ENCODE results near the gene ITGAL. TPM values are rescaled to one million over a fixed set of nuclear protein-coding genes. Genes with fewer than 3 reads are reported as not detected.

ITGAL gene
- total and polyA plus RNA-seq, 2 of the 13 experiments (the other 11 are each of a cell fraction or from before 2014, with no cell fraction given), result 0.86 to 1.2 TPM

DNA sequence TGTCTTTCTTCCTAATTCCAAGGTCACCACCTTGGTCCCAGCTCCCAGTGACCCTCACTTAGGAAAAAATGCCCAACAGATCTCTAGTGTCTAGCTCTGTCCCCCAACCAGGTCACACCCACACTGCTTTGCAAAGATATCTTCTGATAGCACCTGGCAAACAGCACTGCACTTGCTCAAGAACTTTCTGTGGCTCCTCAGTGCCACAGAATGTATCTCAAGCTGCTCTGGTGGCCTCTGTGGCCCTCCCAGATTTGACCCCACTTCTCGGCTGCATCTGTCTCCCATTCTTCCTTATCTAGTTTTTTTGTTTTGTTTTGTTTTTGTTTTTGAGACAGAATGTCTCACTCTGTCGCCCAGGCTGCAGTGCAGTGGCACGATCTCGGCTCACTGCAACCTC, 94.0 kb downstream of the ITGAL start (continued):
- TF ChIP-seq, protein P1, sequence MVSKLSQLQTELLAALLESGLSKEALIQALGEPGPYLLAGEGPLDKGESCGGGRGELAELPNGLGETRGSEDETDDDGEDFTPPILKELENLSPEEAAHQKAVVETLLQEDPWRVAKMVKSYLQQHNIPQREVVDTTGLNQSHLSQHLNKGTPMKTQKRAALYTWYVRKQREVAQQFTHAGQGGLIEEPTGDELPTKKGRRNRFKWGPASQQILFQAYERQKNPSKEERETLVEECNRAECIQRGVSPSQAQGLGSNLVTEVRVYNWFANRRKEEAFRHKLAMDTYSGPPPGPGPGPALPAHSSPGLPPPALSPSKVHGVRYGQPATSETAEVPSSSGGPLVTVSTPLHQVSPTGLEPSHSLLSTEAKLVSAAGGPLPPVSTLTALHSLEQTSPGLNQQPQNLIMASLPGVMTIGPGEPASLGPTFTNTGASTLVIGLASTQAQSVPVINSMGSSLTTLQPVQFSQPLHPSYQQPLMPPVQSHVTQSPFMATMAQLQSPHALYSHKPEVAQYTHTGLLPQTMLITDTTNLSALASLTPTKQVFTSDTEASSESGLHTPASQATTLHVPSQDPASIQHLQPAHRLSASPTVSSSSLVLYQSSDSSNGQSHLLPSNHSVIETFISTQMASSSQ (IDR thresholded peaks at IDR 0.05; ENCODE audit: low read depth), result no peak
- TF ChIP-seq, protein P1 (CRISPR knock-in tag; IDR thresholded peaks at IDR 0.05; ENCODE audit: borderline replicate concordance), result no peak
- no peak for TF ChIP-seq FOXC1 (CRISPR knock-in tag; IDR thresholded peaks at IDR 0.05; ENCODE audit: borderline replicate concordance)

DNA sequence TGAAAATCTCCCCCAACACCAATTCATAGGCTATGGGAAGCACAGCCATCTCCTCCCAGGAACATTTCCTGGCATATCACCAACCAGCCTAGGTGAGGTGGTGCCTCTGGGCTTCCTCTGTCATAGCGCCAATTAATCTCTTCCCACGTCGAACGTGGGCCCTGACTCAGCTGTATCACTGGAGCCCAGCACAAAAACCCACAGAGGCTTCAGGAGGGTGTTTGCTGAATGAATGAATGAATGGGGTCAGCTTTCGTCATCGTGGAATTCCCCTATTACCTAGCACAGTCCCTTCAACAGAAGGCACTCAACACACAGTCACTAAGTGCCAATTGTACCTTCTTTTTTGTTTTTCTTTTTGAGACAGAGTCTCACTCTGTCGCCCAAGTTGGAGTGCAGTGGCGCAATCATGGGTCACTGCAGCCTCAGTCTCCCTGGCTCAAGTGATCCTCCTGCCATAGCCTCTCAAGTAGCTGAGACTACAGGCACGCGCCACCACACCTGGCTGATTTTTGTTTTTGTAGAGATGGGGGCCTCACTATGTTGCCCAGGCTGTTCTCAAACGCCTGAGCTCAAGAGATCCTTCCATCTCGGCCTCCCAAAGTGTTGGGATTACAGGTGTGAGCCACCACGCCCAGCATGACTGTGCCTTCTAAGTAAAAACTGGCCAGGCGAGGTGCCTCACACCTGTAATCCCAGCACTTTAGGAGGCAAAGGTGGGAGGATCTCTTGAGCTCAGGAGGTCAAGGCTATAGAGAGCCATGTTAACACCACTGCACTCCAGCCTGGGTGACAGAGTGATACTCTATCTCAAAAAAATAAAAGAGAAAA, 94.8 kb downstream of the ITGAL start:
- Histone ChIP-seq H3K4me1 (ENCODE audit: insufficient read depth, low read length) (peaks cover 49% of the 10 kb centered on the region), H2AFZ (ENCODE audit: low read length) (no peak overlapping the region), H3K4me2 (ENCODE audit: low read depth, low read length) (peak overlapping the region; percentile 37; the same call in 1 of the 2 replicates), H3K27me3 (ENCODE audit: control insufficient read depth in 1 of 2, insufficient read depth in 2 of 2, low read length in 2 of 2) (no peaks in the 10 kb centered on the region), H4K20me1 (ENCODE audit: insufficient read depth, low read length) (no peaks in the 10 kb centered on the region), H3K27ac (ENCODE audit: extremely low read length, insufficient read depth, low read length) (no peak overlapping the region), H3K4me3 (replicated peaks in 1 of 3; ENCODE audit: insufficient read depth in 1 of 3, low read depth in 2 of 3, low read length in 3 of 3) (no peak overlapping the region), H3K79me2 (ENCODE audit: insufficient read depth, low read length) (peaks cover 2% of the 10 kb centered on the region), H3K36me3 (replicated peaks in 1 of 2; ENCODE audit: control insufficient read depth in 1 of 2, insufficient read depth in 2 of 2, low read length in 2 of 2) (no peaks in the 10 kb centered on the region), H3K9ac (ENCODE audit: insufficient read depth, low read depth, low read length) (no peak overlapping the region), H3K9me3 (ENCODE audit: low read length) (no peaks in the 10 kb centered on the region)
- WGBS (ENCODE audit: low lambda C conversion rate), result 41% methylated on average over 14 of the region's 14 CpGs
- DNase-seq (ENCODE audit: low spot score) (no peak), FAIRE-seq (peak; percentile 26), ATAC-seq (no peak)
- intact Hi-C loops (cut with micrococcal nuclease; ENCODE audit: unreplicated experiment), result loop anchor here (1.0 kb wide), 1 partner anchor 28 kb away; no protein-coding TSS in a partner anchor
- POLR2A ChIA-PET, result interaction anchor here (1.0 to 3.9 kb wide), 7 partner anchors 10 to 122 kb away, joined by 3 to 36 read pairs (median 5); partner anchors contain the start of genes SEPHS2, ZNF689, ZNF747 and ZNF764
- no TSS peak for BruUV-seq (replicated peaks)
- CTCF ChIA-PET (ENCODE audit: low intra/inter-chr PET ratio, low total read pairs), result no interaction called here
- in situ Hi-C loops (cut with HindIII; ENCODE audit: extremely low pct_ligation_motif_present, low pct_unique_long_range_greater_than_20kb), result no loop called here
- peak; percentile 88; the same call in 1 of the 2 replicates for TF ChIP-seq ZNF460 (CRISPR knock-in tag; IDR thresholded peaks at IDR 0.05; ENCODE audit: borderline replicate concordance)
- no peak for TF ChIP-seq NR2F6 (IDR thresholded peaks at IDR 0.05)
- 0 out of 2 replicates have a peak, but pooled peaks have one; percentile 22 for TF ChIP-seq NR2F6 (CRISPR knock-in tag; IDR thresholded peaks at IDR 0.05)
- no peak for TF ChIP-seq SMARCE1 (IDR thresholded peaks at IDR 0.05; ENCODE audit: borderline replicate concordance)
- TF ChIP-seq MED1 (CRISPR knock-in tag; IDR thresholded peaks at IDR 0.05), result no peak
- TF ChIP-seq SAFB2 (CRISPR knock-in tag; IDR thresholded peaks at IDR 0.05; ENCODE audit: borderline replicate concordance, low read depth), result peak; percentile 52; the same call in 1 of the 2 replicates
- TF ChIP-seq RFXAP (CRISPR knock-in tag; IDR thresholded peaks at IDR 0.05; ENCODE audit: borderline replicate concordance), result no peak
- no peak for TF ChIP-seq FOXO1 (CRISPR knock-in tag; IDR thresholded peaks at IDR 0.05)
- 0 out of 2 replicates have a peak, but pooled peaks have one; percentile 10 for TF ChIP-seq HNF4A (CRISPR knock-in tag; IDR thresholded peaks at IDR 0.05)
- TF ChIP-seq ZNF550 (CRISPR knock-in tag; IDR thresholded peaks at IDR 0.05; ENCODE audit: borderline replicate concordance), result no peak
- peak; percentile 98 for TF ChIP-seq RELA (CRISPR knock-in tag; IDR thresholded peaks at IDR 0.05)
- TF ChIP-seq ZNF547 (CRISPR knock-in tag; IDR thresholded peaks at IDR 0.05), result 0 out of 2 replicates have a peak, but pooled peaks have one; percentile 35
- no peak for TF ChIP-seq NFKB2 (CRISPR knock-in tag; IDR thresholded peaks at IDR 0.05; ENCODE audit: borderline replicate concordance)
- TF ChIP-seq, protein P2, sequence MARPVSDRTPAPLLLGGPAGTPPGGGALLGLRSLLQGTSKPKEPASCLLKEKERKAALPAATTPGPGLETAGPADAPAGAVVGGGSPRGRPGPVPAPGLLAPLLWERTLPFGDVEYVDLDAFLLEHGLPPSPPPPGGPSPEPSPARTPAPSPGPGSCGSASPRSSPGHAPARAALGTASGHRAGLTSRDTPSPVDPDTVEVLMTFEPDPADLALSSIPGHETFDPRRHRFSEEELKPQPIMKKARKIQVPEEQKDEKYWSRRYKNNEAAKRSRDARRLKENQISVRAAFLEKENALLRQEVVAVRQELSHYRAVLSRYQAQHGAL (CRISPR knock-in tag; IDR thresholded peaks at IDR 0.05; ENCODE audit: not compliant biosample characterization), result no peak
- TF ChIP-seq HCFC1 (IDR thresholded peaks at IDR 0.05; ENCODE audit: low read depth, low read length), result no peak
- TF ChIP-seq SP5 (CRISPR knock-in tag; IDR thresholded peaks at IDR 0.05; ENCODE audit: borderline replicate concordance, low read depth), result peak; percentile 27; the same call in 1 of the 2 replicates
